Cortex of kidney (tissue), 1 donor: ENCODE results near the gene KY.

Source experiments
- DNase-seq: peaks from one replicate; lab custom pipeline; 2025; lab: John Stamatoyannopoulos, UW

Gene KY

DNA sequence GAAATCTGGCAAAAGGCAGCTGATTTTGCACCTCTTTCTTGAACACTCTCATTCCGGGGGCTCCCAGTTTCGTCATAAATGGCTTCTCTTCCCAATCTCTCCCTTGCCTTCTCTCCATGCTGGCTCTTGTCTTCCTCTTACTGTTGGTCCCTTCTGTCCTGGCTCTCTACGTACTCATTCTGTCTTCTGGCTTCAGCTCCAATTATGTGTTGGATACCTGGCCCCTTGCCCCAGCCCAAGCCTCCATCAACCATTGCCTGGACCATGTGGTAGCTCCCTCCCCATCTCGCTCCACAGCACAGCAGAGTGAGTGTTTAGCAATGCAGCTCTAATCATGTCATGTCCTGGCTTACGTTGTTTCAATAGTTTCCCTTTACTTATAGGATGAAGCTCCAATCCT lies 21.7 kb upstream of the KY start:
- DNase-seq: no peak

DNA sequence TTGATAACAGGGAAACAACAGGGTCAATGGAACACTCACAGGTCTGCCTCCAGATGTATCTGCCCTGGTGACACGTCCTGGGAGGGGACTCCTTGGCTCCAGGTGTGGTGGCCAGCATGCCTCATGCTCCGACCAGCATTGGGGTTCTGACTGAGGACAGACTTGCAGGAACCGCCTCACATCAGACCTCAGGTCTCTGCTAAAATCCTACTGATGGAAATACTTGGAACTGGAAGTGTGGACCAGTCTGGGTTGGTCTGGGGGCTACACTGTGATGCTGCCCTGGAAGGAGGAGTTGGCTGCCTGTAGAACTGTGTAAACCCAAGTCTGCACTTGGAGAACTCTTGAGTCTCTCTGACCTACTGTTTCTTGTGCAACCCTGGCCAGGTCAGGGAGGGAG lies 17.1 kb upstream of the KY start:
- DNase-seq: no peak

DNA sequence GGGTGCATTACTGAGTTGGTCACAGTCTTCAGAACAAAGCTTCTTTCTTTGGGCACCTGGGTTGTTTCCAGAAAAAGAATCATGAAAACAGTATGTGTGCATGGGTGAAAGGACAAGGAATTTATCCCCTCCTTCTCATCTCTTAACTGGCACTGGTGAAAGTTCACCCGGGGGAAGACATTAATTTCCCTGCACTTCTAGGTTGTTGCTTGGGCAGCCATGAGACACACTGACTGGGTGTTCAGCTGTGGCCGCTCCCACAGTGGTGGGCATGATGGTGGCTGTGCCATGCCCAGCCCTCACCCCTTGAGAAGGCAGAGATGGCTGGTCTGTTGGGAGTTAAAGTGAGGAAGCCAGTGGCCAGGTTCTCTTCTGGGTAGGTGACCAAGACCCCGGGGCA lies 16.6 kb upstream of the KY start:
- DNase-seq: no peak

DNA sequence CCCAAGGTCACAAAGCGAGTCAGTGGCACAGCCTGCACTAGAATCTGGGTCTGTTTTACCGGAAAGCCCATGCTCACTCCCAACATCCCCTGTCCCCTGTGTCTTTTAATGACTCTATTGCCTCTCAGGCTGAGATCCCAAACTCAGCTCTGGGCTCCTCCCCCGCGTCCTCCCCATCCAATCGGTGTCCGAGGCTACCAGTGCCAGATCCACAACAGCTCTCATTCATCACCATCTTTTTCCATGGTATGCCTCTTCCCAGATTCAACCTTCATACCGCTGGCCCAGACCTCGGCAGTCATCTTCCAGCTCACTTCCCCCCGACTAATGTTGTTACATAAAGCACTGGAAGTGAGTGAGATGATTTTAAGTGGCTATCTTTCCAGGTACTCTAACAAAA lies 16.1 kb upstream of the KY start:
- no peak for DNase-seq

DNA sequence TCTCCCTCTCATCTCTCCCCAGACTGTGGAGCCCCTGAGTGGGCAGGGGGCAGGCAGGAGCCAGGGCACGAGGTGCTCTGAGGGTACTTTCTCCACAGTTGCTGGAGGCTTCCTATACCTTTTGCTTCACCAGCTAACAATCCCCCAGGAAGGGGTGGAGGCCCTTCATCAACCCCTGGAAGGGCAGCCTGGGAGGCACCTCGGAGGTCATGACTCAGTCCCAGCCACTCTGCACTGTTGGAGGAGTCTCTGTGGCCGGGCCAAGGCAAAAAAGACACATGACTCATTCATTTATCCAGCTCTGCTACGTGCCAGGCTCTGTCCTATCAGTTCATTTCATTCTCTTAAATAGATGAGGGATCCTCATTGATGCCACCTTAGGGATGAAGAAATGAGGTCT lies 15.6 kb upstream of the KY start:
- DNase-seq: no peak

DNA sequence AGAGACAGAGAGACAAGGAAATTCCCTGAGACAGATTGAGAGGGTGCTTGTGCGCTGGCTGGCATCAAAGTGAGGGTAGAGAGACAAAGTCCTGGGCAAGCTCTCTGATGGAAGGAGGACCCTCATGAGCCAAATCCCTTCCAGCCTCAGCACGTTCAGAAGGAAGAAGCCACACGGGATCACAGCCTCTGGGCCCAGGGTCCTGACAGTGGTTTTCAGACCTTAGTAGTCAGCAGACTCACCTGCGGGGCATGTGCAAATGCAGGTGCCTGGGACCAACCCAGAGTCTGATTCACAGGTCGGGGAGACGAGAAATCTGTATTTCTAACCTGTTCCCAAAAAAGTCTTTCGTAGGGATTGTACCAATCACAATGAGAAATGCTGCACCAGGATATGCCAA lies 15.2 kb upstream of the KY start:
- no peak for DNase-seq

DNA sequence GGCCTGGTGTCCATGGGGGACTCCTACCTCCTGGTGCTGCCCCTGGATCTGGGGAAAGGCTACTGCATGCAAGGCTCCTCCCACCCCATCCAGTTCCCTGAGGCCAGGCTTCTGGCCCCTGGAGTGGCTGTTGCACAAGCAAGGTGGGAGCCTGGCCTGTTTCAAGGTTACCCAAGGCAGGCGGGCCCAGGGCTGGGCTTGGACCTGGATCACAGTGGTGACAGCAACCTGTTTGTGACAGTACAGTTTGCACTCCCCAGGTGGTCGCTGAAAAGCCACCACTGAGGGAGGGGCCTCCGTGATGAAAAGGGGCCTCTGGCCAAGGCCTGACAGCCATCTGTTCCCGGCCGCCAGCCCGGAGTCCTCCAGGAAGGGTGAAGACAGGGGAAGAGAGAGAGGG lies 14.4 kb upstream of the KY start:
- no peak for DNase-seq

DNA sequence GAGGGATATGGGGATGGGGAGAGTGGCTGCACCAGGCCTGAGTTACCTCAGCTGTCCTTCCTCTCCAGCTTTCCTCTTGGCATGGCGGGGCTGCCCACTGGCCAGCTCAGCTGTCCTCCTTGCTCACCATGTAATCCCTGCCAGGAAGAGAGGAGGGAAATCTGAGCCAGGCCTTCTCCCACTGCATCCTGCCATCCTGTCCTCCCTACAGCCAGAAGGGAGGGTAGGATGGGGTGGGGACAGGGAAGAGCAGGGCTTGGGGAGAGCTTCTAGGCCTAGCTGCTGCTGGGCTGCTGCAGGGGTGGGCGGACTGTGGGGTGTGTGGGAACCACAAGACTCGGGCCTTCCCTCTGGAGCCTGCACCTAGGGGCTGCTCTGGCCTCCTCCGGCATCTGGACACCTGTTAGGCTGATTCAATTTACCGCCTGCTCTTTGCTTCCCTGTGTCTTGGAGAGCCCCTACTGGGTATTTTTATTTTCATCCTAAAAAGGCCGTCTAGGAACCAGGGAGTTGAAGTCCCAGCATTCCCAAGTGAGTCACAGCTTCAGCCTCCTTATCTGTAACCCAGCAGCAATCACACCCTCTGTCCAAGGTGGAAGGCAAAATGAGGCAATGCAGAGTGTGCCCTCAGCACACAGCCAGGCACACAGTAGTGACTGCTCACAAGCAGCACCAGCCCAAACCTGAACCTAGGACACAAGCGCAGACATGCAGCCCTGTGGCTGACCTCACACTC lies 13.1 kb upstream of the KY start:
- DNase-seq: no peak

DNA sequence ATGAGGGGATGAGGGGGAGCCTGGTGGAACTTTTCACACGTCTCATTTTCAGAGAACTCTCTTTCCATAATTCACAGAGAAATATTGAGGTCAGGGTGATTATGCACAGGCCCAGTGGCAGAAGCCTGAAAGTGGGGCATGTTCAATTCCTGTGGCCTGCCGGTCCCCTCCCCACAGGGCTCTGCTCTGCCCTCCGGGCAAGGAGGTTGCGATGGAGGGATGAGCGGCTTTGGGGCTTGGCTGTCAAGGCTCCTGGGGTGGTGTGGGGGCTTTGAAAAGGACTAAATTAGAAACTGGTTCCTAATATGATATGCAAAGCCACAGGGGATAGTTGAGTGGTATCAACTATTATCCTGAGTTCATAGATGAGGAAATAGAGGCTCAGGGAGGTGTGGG lies 9.2 kb upstream of the KY start:
- DNase-seq: no peak

DNA sequence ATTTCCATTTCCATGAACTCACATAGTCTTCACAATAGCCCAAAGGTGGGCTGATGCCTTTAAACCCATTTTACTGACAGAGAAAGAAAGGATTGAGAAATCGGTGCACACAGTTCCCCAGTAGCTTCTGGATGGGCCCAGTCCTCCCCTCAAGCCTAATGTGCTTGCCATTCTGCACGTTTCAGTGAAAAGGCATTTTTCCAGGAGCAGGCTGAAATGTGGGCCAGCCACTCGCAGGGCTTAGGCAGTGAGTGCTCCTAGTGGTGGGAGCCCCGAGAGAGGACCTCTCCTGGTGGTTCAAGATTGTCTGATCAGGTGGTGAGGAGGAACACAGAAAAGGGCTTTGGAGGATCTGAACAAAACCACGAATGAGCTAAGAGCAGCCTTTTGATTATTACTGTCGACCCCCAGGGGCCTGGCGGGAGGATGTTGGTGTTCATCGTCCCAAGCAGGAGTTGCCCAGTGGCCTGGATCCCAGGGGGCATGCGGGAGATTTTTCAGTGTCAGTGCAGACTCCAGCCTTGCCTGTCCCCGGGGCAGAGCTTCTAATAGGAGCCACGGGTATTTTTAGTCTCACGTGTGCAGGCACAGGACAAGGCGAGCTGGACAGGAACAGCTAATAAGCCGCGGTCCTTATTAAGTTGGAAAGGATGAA lies 8.7 kb upstream of the KY start:
- DNase-seq: no peak

DNA sequence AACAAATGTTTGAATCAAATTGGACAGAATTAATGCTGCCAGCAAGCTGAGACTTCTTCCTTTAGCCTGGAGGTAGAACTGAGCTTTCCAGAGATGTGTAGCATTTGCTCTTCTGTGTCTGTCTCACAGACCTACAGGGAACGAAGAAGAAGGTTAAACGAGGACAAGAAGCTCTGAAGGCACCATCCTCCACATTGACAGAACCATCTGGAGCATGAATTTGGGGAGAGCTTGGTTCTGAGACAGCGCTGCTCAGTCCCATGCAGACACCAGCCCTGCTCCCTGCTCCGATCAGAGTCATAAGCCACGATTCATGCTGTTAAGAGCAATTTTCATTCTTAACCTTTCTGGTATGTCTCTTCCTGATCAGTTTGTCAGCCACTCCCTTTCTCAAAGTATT lies 7.7 kb upstream of the KY start:
- DNase-seq: no peak

DNA sequence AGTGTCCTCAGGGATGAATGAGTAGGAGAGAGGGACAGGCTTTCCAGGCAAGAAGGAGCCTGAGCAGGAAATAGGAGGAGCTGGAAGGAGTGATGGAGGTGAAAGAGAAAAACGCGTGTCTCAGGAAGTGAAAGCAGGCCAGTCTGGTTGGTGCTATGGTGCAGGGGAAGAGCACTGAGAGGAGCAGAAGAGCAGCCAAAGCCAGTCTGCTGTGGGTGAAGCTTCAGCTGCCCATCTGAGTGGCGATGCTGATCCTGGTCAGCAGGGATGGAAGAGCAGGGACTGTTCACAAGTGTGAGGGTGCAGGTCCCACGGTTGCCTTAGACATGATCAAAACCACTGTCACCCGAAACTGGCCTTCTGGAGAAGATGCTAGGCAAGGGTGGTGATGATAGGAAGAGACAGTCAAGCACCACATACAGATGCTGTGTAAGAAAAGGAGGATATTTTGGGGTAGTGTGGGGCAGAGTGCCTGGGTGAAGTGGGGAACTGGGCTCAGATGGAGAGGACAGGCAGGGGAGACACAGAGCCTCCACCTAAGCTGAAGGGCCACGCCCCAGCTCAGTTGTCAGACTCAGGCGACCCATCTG lies 5.5 kb upstream of the KY start:
- no peak for DNase-seq

DNA sequence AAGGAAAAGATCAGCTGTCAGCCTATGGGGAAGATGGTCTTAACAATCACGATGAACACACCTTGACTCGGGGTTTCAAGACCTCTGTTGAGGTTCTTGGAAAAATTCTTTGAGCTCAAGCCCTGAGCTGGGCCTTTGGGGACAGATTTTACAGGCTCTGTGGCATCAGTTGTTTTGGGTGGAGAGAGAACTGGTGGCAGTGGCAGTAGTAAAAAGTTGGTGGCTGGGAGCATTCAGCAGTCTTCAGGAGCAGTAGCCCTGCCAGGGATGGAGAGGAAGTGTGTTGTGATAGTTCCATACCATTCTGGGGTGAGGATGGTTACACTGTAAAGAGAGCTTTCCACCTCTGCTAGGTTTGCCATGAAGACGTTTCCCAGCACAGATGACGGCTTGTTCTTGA lies 4.9 kb upstream of the KY start:
- DNase-seq: no peak

DNA sequence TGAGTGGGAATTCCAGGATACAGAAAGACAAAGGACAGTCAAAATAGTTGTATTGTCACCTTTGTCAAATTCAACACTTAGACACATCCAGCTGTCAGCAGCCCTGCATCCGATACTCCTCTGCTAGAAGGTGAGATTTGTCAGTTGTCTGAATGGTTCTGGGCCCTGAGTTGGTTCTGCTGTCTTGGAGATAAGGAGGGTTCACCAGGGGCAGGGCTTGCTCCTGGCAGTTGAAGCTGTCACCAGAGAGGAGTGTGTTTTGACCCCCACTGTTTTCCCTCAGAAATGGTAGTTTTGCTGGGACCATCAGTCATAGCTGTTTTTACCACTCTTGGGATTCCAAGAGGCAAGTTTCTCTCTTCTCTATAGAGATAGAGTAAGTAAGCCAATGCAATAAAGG lies 3.2 kb upstream of the KY start:
- no peak for DNase-seq

DNA sequence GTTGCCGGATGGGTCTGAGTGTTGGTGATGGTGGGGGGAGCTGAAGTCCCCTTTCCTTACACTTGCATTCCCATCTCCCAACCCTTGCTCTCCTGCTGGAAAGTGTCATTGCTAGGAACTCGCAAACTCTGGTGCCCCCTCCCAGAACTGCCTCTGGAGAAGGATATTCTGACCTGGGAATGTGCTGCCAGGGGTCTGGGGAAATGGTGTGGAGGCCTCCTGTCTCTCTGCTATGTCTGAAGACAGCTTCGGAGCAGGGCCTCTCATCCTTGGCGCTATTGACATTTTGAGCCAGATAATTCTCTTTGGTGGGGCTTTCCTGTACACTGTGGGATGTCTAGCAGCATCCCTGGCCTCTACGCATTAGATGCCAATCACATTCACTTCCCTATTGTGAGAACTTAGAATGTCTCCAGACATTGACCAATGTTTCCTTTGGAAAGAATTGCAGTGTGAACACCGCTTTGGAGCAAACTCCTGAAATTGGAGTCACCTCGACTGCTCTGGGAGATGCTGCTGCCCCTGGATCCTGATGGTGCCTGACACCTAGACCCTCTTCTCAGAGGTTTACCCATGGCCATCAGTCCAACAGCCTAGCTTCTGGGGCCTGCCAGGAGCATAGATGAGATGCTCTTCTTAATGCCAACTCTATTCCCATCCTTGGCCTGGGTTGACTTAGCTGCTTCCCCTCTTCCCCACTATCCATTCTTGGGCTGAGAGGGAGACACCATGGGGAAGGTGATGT lies 2.2 kb upstream of the KY start:
- no peak for DNase-seq

DNA sequence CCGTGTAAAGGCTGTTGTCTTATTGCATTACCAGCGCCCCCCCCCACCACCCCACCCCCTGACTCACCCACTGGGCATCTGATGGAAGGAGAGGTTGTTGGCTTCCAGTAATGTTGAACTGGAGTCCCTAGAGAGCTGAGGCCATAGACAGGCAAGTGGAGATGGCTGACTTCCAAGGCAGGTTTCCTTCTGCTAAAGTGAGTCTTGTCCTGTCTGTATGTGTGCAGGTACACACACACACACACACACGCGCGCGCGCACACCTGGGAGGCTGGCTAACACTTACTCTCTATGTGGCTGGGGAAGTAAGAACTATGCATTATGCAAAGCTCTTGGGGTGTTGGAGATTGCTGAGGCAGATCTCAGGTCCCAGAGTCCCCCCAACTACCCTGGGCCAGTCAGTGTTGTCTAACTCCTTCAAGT lies 1.6 kb upstream of the KY start:
- DNase-seq: no peak

DNA sequence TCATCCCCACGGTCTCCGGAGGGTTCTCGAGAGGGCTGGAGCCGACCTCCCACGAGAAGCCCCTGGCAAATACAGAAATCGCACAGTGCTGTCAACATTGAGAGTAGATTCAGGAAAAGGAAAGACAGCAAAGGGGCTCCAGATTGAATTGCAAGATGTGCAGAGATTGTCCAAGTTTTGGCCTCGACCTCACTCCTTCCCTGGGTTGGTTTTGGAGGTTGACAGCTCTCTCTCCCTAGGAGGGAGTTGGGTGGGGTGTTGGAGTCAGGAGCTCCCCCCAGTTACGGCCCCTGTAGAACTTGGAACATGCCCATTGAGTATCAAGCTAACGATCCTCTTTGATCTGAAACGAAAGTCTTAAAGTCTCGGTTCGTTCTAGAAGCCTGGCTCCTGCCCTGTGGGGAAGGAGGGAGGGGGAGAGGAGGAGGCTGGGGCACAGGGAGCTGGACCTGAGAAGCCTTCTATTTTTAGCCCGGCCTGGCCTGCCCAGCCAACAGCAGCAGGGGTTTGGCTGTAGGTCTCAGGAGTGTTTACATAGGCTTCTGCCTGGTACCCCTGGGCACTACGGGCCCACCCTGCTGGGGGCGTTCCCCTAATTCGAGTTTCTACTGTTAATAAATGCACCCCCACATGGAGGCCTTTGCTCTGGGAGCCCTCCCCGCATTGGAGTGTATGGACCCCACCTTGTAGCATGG lies 672 bp upstream of the KY start:
- DNase-seq: no peak

DNA sequence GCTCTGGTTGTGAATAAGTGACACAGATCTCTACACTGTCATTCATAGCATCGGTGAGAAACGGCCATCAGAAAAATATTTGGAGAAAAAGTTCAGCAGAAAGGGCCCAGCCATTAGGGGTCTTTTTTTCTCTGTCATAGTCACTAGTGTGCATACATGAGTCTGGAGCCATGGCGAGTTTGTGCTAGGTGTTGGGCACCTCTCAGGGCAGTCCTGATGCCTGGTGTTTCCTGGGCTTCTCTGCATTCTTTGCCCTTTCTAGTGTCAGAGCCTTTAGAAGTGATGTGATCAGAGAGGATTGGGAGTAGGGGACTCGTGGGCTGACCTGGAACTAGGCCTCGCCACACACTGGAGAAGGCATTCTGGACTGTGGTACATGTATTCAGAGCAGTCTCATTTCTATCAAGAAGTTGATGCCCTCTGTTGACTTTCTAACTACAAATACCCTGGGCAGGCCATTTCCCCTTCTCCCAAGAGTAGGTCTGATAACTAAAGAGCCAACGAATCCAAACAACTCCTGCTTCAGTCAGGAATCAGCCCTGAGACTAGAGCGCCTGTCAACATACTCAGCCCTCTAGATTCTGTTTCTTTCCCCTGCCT lies 1.6 kb downstream of the KY start:
- no peak for DNase-seq

DNA sequence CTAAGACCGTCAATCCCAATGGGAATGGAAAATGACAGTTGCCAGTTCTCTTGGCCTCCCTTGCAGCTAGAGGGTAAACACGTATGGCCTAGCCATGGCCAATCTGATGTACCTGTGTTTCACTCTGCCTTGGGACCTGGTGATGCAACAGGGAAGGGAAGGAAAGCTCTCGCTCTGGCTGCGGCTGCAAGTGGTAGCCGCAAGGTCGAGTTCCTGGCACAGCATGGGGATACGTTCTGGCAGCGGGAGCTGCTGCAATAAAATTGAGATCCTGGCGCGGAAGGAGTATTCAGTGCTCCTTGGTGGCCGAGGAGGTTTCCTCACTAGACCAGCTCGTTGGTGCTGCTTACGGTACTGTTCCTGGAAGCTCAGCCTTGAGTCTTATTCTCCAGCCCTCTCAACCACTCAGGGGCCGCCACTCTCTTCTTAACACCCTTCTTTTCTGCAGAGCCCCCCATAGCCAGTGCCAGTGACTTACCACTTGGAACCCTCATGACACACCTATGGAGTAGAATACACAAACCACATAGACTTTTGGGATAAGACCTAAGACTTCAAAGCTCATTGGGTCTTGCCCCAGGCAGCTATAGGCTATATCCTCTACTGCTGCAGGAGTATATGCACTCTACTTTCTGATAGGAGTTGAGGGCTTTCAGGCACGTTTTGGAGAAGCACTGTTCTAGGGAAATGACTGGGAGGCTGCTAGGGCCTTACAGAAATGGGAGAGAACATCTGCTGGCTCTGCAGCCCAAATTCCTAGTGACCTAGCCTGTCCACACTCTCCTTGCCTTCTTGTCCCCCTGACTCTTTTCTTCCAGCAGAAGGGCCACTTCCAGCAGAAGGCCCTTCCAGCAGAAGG lies 2.7 kb downstream of the KY start:
- no peak for DNase-seq

DNA sequence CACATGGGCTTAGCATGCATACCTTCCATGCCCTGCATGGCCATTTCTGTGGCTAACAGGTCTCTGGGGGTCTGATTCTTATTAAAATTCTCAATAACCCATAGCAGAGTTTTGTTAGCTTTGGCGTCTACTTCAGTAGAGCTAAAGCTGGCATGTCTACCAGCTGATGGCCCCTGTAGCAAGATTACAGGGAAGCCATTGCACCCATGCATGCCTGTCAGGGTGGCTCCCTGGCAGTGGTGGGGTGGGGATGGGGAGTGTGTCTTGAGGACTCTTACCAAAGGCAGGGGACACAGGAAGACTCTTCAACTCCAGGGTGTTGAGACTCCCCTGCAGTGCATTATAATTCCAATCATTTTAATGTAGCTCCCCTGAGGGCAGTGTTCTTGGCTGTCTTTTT lies 4.7 kb downstream of the KY start:
- no peak for DNase-seq

DNA sequence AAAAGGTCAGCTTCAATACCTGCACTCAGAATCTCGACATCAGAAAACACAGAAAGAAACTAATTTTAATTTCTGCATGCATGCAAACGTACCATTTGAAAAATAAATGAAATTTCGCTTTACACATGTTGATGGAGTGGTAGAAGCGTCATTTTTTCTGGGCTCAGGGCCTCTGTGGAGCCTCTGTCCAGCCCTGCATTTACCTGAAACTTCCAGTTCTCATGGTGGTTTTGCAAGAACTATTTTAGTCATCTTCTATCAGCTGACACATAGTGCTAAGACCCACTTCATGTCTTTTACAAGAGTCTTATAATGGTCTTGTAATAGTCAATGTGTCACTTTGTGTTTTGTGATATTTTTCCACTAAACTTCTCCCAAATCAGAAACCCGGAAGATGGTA lies 5.3 kb downstream of the KY start:
- no peak for DNase-seq
